ENCODE data around the gene RAB37.

Gene RAB37

DNA sequence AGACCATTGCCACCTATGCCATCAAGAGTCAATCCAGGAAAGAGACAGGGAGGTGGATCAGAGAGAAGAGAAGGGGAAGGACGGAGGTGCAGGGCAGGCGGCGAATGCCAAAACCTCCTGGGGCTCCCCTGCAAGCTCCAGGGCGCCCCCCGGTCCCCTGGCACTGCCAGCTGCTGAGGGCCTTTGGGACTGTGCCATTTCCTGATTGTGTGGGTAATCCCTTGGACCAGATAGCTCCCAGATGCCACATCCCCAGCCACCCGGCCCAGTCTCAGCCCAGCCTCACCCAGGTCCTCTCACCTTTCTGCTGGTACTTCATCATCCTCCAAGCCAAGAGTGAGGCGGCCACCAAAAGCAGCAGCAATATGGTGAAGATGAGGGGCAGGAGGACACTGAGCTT lies 39.0 kb upstream of the RAB37 start:
- no peak for DNase-seq (ENCODE audit: low read depth)
- H3K4me3 ChIP-seq (ENCODE audit: low read length), result no peak overlapping the region
- TF ChIP-seq, protein P1, sequence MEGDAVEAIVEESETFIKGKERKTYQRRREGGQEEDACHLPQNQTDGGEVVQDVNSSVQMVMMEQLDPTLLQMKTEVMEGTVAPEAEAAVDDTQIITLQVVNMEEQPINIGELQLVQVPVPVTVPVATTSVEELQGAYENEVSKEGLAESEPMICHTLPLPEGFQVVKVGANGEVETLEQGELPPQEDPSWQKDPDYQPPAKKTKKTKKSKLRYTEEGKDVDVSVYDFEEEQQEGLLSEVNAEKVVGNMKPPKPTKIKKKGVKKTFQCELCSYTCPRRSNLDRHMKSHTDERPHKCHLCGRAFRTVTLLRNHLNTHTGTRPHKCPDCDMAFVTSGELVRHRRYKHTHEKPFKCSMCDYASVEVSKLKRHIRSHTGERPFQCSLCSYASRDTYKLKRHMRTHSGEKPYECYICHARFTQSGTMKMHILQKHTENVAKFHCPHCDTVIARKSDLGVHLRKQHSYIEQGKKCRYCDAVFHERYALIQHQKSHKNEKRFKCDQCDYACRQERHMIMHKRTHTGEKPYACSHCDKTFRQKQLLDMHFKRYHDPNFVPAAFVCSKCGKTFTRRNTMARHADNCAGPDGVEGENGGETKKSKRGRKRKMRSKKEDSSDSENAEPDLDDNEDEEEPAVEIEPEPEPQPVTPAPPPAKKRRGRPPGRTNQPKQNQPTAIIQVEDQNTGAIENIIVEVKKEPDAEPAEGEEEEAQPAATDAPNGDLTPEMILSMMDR (conservative IDR thresholded peaks at IDR 0.05; ENCODE audit: low read depth, low read length), result no peak

GRCh38 chr17:74699236-74699635 lies 37.8 kb upstream of the RAB37 start:
- TF ChIP-seq, protein P1 (conservative IDR thresholded peaks at IDR 0.05; ENCODE audit: low read depth, low read length), result no peak
- DNase-seq (ENCODE audit: low read depth), result no peak
- H3K4me3 ChIP-seq (ENCODE audit: low read length), result no peak overlapping the region

- TF ChIP-seq, protein P1 (conservative IDR thresholded peaks at IDR 0.05; ENCODE audit: low read depth, low read length), result no peak
- no peak overlapping the region for H3K4me3 ChIP-seq (ENCODE audit: low read length)
- no peak for DNase-seq (ENCODE audit: low read depth)
Observed at GRCh38 chr17:74702116-74702871, 34.8 kb upstream of the RAB37 start.

DNA sequence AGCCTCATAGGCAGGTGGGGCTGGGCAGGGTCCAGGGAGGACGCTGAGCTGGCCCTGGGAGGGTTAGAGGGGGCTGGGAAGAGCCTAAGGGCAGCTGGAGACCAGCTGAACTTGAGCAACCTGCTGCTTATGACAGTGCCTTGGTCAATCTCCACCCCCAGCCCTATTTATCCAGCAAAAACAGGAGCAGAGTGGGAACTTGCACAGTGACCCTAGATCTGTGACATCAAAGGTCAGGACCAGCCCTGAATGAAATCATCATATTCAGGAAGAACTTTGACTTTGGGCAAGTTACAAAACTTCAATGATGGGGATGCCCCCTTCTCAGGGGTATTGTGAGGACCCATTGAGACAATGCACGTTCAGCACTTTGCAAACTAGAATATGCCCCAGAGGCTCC lies 33.7 kb upstream of the RAB37 start:
- TF ChIP-seq, protein P1 (conservative IDR thresholded peaks at IDR 0.05; ENCODE audit: low read depth, low read length), result no peak
- no peak for DNase-seq (ENCODE audit: low read depth)
- no peak overlapping the region for H3K4me3 ChIP-seq (ENCODE audit: low read length)

GRCh38 chr17:74704544-74704943 lies 32.5 kb upstream of the RAB37 start:
- no peak for DNase-seq (ENCODE audit: low read depth)
- TF ChIP-seq, protein P1 (conservative IDR thresholded peaks at IDR 0.05; ENCODE audit: low read depth, low read length), result no peak
- no peak overlapping the region for H3K4me3 ChIP-seq (ENCODE audit: low read length)

- TF ChIP-seq, protein P1 (conservative IDR thresholded peaks at IDR 0.05; ENCODE audit: low read depth, low read length), result no peak
- DNase-seq (ENCODE audit: low read depth), result no peak
- H3K4me3 ChIP-seq (ENCODE audit: low read length), result no peak overlapping the region
Observed at GRCh38 chr17:74711058-74711824, 25.8 kb upstream of the RAB37 start.
